K562 treated with DMSO at 1 percent for 4 hours (cell line): ENCODE measurements around the gene SH3BGRL. TPM values are rescaled to one million over a fixed set of nuclear protein-coding genes. Genes with fewer than 3 reads are reported as not detected.

Experiments
- total RNA-seq: library from RNA; unstranded; fragments of 300-600 nt; gene quantifications from 2 replicates; pipeline ENCODE4 v1.2.3, GENCODE V29; 2022; ENCODE audit not compliant: insufficient read depth

The SH3BGRL gene
- total RNA-seq: 22.3 and 22.9 TPM in 2 replicates

DNA sequence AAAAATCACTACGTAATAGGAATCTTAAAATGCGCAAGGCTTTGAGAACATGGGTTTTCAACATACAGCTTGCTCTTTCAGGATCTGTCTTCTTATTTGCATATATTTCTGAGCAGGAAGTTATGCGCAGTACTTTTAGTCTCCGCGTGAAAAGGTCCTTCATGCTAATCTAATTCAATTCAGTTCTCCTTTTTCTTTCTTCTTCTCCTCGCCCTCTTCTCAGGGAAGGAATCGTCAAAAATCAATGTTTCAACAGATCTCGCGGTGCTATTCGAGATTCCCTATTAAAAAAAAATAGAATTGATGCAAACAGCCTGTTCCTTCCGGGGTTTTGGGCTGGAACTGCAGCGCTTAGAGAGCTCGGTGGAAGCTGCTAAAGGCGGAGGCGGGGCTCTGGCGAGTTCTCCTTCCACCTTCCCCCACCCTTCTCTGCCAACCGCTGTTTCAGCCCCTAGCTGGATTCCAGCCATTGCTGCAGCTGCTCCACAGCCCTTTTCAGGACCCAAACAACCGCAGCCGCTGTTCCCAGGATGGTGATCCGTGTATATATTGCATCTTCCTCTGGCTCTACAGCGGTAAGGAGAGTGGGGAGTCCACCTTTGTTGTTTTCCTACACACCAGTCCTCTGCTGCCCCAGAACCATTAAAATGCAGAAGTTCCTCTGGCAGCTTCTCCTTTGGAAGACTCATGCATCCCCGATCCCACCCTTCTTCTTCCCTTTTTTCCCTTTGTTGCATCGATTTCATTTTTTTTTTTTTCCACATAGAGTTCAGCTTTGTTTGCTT, at the start of gene SH3BGRL, which contains the start of gene HMGN5:
Gene SH3BGRL, plus strand, starts transcription at position 432 of the 785 bp plus-strand sequence. Its CDS starts 99 bp downstream, at position 531.
Gene HMGN5, minus strand, starts transcription at position 243 of the 785 bp plus-strand sequence. CDS start 80,364 bp downstream, outside the sequence.

Other genes with a start within 250 kb of the SH3BGRL start
- gene HMGN5, start 189 bp upstream of the SH3BGRL start, total RNA-seq: 3.9 and 7.3 TPM in 2 replicates